ENCODE results near the gene USP3. TPM values are rescaled to one million over a fixed set of nuclear protein-coding genes. Genes with fewer than 3 reads are reported as not detected.

Gene USP3
- total and polyA plus RNA-seq, 10 of the 15 experiments (the other 5 are each of a cell fraction or from before 2014, with no cell fraction given), result 23.8 to 64.5 (median 50.3) TPM

GRCh38 chr15:63553388-63553791 is 49.0 kb downstream of the USP3 start:
- SMC1A ChIA-PET (ENCODE audit: uncharacterized antibody, unreplicated experiment), result interaction anchor here (0.8 to 2.5 kb wide), 35 partner anchors 9 to 264 kb away, joined by 3 to 28 read pairs (median 6); partner anchors contain the start of genes FBXL22 and USP3
- RAD21 ChIA-PET (ENCODE audit: unreplicated experiment), result interaction anchor here (0.8 to 2.4 kb wide), 20 partner anchors 8 to 90 kb away, joined by 3 to 13 read pairs (median 4); no protein-coding TSS in a partner anchor
- peak; percentile 76 for TF ChIP-seq RUNX3 (IDR thresholded peaks at IDR 0.05; ENCODE audit: low read length)
- no peak for TF ChIP-seq ZBTB11 (CRISPR knock-in tag; IDR thresholded peaks at IDR 0.05)
- in situ Hi-C loops (cut with MboI) (no loop called here), intact Hi-C loops (cut with micrococcal nuclease; ENCODE audit: unreplicated experiment) (no loop called here)
- Histone ChIP-seq H3K9ac (ENCODE audit: control insufficient read depth, insufficient read depth, low read length) (no peak overlapping the region), H3K9me3 (replicated peaks; ENCODE audit: control insufficient read depth, insufficient read depth, low read length) (no peaks in the 10 kb centered on the region), H3K4me2 (ENCODE audit: control insufficient read depth, insufficient read depth) (no peak overlapping the region), H3K36me3 (ENCODE audit: control insufficient read depth in 2 of 2, insufficient read depth in 2 of 2, low read length in 1 of 2) (peaks cover 8 to 12% of the 10 kb centered on the region in 2 experiments; a peak in 3 of 4 replicates), H3K4me1 (ENCODE audit: control insufficient read depth, insufficient read depth, low read length) (peaks cover 5% of the 10 kb centered on the region), H2AFZ (ENCODE audit: control insufficient read depth, low read depth, low read length) (no peak overlapping the region), H3K79me2 (ENCODE audit: control insufficient read depth, insufficient read depth, low read length) (peaks cover 9% of the 10 kb centered on the region), H3K27me3 (replicated peaks in 1 of 2; ENCODE audit: control insufficient read depth in 2 of 2, insufficient read depth in 2 of 2, low read length in 1 of 2) (no peaks in the 10 kb centered on the region), H3K4me3 (no peak overlapping the region), H3K27ac (ENCODE audit: control insufficient read depth, insufficient read depth) (no peak overlapping the region), H4K20me1 (ENCODE audit: control insufficient read depth, insufficient read depth) (no peaks in the 10 kb centered on the region)
- peak; percentile 47 for ATAC-seq
- DNase-seq (ENCODE audit: low read depth, low spot score), result no peak
- no TSS peak for BruUV-seq (replicated peaks)
- FAIRE-seq, result peak; percentile 82
- CTCF ChIA-PET, result interaction anchor here (0.9 to 2.4 kb wide), 15 partner anchors 9 to 87 kb away, joined by 3 to 17 read pairs (median 6); no protein-coding TSS in a partner anchor
- WGBS (ENCODE audit: insufficient coverage, insufficient replicate concordance, low lambda C conversion rate, missing lambda C conversion rate), result 67% methylated on average over 3 of the region's 3 CpGs
- POLR2A ChIA-PET, result interaction anchor here (0.8 to 1.4 kb wide), 8 partner anchors 10 to 49 kb away, joined by 3 to 6 read pairs (median 3); no protein-coding TSS in a partner anchor
